Measurements from ENCODE around the gene AKT2. TPM values are rescaled to one million over a fixed set of nuclear protein-coding genes. Genes with fewer than 3 reads are reported as not detected.

AKT2 gene
- total and polyA plus RNA-seq, 2 experiments from 2014 or later = 60.1 to 193 TPM

DNA sequence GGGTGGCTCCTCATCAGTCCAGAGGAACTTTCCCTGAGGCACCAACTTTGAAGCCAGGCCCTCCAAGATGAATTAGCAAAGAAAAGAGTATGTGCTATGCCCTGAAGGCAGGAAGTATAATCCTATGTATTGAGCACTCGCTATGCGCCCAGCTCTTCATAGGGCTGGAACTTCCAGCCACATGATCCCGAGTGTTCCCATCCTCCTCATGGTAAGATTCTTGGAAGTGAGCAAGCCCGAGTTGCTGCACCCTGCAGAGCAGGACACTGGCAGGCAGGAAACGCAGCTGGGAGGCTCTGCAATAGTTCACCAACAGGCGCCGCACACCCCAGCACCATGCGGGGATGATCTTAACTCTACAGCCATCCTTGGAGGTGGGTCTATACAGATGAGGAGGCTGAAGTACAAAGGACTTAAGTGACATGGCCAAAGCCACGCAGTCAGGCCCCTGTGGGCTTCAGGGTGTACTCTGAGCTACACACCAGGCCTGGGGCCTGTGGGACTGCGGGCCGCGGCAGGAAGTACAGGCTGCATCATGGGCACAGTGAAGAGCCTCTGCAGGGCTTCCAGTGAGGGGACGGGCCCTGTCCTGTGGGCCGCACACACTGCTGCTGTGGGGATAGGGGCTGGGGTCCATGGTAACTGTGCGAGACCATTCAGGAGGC, 37.9 kb upstream of the AKT2 start:
- H3K4me3 ChIP-seq = no peak overlapping the region
- H3K27ac ChIP-seq = no peak overlapping the region
- TF ChIP-seq, protein P1, sequence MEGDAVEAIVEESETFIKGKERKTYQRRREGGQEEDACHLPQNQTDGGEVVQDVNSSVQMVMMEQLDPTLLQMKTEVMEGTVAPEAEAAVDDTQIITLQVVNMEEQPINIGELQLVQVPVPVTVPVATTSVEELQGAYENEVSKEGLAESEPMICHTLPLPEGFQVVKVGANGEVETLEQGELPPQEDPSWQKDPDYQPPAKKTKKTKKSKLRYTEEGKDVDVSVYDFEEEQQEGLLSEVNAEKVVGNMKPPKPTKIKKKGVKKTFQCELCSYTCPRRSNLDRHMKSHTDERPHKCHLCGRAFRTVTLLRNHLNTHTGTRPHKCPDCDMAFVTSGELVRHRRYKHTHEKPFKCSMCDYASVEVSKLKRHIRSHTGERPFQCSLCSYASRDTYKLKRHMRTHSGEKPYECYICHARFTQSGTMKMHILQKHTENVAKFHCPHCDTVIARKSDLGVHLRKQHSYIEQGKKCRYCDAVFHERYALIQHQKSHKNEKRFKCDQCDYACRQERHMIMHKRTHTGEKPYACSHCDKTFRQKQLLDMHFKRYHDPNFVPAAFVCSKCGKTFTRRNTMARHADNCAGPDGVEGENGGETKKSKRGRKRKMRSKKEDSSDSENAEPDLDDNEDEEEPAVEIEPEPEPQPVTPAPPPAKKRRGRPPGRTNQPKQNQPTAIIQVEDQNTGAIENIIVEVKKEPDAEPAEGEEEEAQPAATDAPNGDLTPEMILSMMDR (IDR thresholded peaks at IDR 0.05; ENCODE audit: low read depth, low read length) = no peak
- H3K4me1 ChIP-seq (ENCODE audit: low read depth) = no peaks in the 10 kb centered on the region
- no peak for DNase-seq (ENCODE audit: low read depth in 1 of 2, low spot score in 1 of 2)
- H3K9me3 ChIP-seq (ENCODE audit: low read depth) = no peaks in the 10 kb centered on the region
- peaks cover 35% of the 10 kb centered on the region for H3K36me3 ChIP-seq
- H3K27me3 ChIP-seq = no peaks in the 10 kb centered on the region

- no peaks in the 10 kb centered on the region for H3K9me3 ChIP-seq (ENCODE audit: low read depth)
- peaks cover 33% of the 10 kb centered on the region for H3K36me3 ChIP-seq
- no peaks in the 10 kb centered on the region for H3K4me1 ChIP-seq (ENCODE audit: low read depth)
- no peaks in the 10 kb centered on the region for H3K27me3 ChIP-seq
- H3K27ac ChIP-seq = no peak overlapping the region
- no peak for DNase-seq (ENCODE audit: low read depth in 1 of 2, low spot score in 1 of 2)
- TF ChIP-seq, protein P1 (IDR thresholded peaks at IDR 0.05; ENCODE audit: low read depth, low read length) = no peak
- H3K4me3 ChIP-seq = no peak overlapping the region
These were observed 37.1 kb upstream of the AKT2 start for GRCh38 chr19:40322271-40322610.

- no peaks in the 10 kb centered on the region for H3K27me3 ChIP-seq
- TF ChIP-seq, protein P1 (IDR thresholded peaks at IDR 0.05; ENCODE audit: low read depth, low read length) = no peak
- DNase-seq (ENCODE audit: low read depth in 1 of 2, low spot score in 1 of 2) = no peak
- no peak overlapping the region for H3K4me3 ChIP-seq
- H3K27ac ChIP-seq = no peak overlapping the region
- peaks cover 33% of the 10 kb centered on the region for H3K36me3 ChIP-seq
- no peaks in the 10 kb centered on the region for H3K4me1 ChIP-seq (ENCODE audit: low read depth)
- no peaks in the 10 kb centered on the region for H3K9me3 ChIP-seq (ENCODE audit: low read depth)
These were observed 36.6 kb upstream of the AKT2 start for GRCh38 chr19:40321566-40322270.

DNA sequence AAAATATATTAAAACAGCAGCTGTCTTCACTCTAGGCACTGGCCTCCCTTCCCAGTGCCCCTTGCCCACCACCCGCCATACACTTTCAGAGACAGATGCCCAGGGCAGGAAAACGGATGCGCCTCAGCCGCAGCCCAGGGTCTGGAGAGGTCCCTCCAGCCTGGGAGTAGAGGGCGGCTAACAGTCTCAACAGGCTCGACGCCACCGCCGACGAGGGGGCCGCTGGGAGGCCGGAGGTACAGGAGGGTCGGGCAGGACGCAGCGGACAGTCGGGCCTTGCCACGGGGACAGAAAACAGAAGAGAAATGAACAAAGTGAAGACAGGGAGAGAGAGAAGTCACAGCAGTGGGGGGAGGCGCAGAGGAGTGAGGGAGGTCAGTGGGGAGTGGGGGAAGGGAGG, 35.9 kb upstream of the AKT2 start:
- H3K36me3 ChIP-seq = peaks cover 29% of the 10 kb centered on the region
- H3K9me3 ChIP-seq (ENCODE audit: low read depth) = no peaks in the 10 kb centered on the region
- no peaks in the 10 kb centered on the region for H3K27me3 ChIP-seq
- no peaks in the 10 kb centered on the region for H3K4me1 ChIP-seq (ENCODE audit: low read depth)
- H3K27ac ChIP-seq = no peak overlapping the region
- TF ChIP-seq, protein P1 (IDR thresholded peaks at IDR 0.05; ENCODE audit: low read depth, low read length) = no peak
- H3K4me3 ChIP-seq = no peak overlapping the region
- no peak for DNase-seq (ENCODE audit: low read depth in 1 of 2, low spot score in 1 of 2)

GRCh38 chr19:40320558-40320935, 35.4 kb upstream of the AKT2 start:
- Histone ChIP-seq H3K27me3 (no peaks in the 10 kb centered on the region), H3K4me3 (no peak overlapping the region), H3K4me1 (ENCODE audit: low read depth) (no peaks in the 10 kb centered on the region), H3K36me3 (peaks cover 24% of the 10 kb centered on the region), H3K9me3 (ENCODE audit: low read depth) (no peaks in the 10 kb centered on the region), H3K27ac (no peak overlapping the region)
- no peak for DNase-seq (ENCODE audit: low read depth in 1 of 2, low spot score in 1 of 2)
- TF ChIP-seq, protein P1 (IDR thresholded peaks at IDR 0.05; ENCODE audit: low read depth, low read length) = no peak
